Measurements from ENCODE around the gene RPGR.

RPGR gene

DNA sequence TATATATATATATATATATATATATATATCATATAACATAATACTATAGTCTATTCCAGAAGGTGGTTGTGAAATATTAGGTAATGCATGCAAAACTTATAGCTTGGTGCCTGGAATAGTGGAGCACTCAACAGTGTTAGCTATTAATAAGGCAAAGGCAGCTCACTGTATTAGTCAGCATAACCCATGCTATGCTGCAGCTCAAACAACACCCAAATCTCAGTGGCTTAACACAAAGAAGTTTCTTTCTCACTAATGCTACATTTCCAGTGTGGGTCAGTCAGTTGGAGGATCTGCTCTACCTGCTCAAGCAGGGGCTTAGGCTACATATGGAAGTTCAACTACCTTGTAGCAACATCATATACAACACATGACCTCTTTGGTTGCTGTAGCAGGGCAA, 5.2 kb upstream of the RPGR start:
- in situ Hi-C loops (cut with HindIII; ENCODE audit: low sequenced_read_pairs), result no loop called here

DNA sequence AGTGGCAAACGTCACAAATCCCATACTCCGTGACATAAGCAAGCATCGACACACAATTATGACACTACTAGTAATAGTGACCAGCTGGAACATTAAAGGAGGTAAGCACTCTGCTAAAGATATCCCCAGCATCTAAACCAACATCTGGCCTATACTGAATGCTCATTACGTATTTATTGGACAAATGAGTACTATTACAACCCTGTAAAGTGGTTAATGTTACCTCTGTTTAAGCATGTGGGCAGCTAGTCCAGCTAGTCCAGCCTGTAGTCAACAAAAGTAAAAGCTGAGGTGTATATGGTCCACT, 419 bp upstream of the RPGR start:
- in situ Hi-C loops (cut with HindIII; ENCODE audit: low sequenced_read_pairs), result no loop called here

DNA sequence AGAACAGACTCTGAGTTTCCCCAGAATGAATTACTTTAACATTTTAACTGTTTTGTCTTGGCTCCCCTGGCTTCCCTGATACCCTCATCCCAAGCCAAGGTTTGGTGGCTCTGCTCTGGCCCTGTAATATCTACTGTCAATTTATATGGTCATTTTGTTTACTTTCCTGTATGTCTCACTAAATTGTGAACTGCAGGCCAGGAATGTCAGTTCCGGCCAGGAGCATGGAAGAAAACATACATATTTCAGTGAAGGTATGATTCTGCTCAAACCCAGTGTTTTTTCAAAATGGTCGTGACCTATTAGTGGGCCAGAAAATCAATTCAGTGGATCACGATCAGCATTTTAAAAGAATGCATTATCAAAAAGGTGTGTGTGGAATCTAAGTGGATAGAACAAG, 1.2 kb downstream of the RPGR start:
- in situ Hi-C loops (cut with HindIII; ENCODE audit: low sequenced_read_pairs), result no loop called here

DNA sequence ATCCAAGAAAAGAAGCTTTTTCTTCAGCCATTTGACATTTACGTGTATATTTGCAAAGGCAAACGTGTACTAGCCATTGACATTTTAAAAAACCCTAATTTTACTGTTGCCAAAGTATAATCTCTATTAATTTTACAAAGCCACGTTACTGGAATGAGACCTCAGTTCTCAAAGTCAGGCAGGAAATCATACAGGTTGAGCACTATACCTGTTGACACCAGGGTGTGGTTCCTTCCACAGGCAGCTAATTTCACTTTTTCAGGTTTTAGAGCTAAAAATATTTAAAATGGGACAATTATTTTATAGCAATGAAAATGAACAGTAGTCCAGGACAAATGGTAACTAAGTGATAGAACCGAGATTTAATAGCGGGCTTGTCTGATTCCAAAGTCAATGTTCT, 6.5 kb downstream of the RPGR start:
- in situ Hi-C loops (cut with HindIII; ENCODE audit: low sequenced_read_pairs), result no loop called here

- in situ Hi-C loops (cut with HindIII; ENCODE audit: low sequenced_read_pairs), result no loop called here
Measured at GRCh38 chrX:38318606-38319005, 8.7 kb downstream of the RPGR start.

DNA sequence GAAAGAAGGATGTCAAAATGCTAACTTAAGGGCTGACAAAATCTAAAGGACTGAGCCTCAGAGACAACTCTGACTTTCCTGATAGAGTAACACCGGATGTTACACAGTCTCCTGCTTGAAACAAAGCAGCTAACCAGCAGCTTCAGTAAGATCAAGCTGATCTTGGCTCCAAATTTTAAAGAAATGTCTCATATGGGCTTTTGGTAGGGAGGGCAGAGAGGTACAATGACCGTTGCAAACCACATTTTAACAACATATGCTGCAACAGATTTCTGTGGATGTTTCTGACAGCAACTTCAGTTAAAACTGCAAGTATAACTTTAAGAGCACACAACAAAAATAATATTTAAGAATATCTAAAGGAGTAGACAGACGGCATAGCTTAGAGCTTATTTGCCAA, 9.1 kb downstream of the RPGR start:
- in situ Hi-C loops (cut with HindIII; ENCODE audit: low sequenced_read_pairs), result no loop called here

- in situ Hi-C loops (cut with HindIII; ENCODE audit: low sequenced_read_pairs), result no loop called here
Measured at GRCh38 chrX:38315186-38315585, 12.1 kb downstream of the RPGR start.

DNA sequence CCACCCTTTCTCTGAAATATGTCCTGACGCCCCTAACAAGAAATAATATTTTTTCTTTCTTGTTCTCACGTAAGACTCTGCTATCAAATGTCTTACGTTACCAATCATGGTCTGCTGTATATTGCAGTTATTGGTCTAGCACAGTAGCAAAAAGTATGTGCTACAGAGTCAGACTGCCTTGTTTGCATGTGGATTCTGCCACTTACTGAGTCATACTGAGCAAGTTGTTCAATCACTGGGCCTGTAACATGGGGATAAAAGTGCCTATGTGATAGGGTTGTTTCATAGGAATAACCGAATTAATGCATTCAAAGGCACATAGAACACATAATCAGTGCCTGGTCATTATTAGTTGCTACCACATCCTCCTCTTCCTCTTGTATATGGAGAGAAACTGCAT, 14.1 kb downstream of the RPGR start:
- in situ Hi-C loops (cut with HindIII; ENCODE audit: low sequenced_read_pairs), result no loop called here

DNA sequence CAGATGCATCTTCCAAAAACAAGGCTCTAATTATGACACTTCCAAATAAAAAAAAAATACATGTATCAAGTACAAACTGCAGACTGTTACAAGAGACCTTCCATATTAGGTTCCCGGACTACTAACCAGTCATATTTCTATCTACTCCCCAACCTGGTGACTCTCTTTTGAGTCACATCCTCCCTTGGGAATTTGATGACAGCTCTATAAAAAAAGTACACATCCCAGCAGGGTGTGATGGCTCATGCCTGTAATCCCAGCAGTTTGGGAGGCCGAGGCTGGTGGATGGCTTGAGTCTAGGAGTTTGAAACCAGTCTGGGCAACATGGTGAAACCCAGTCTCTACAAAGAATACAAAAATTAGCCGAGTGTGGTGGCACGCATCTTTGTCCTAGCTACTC, 14.9 kb downstream of the RPGR start:
- in situ Hi-C loops (cut with HindIII; ENCODE audit: low sequenced_read_pairs), result no loop called here

DNA sequence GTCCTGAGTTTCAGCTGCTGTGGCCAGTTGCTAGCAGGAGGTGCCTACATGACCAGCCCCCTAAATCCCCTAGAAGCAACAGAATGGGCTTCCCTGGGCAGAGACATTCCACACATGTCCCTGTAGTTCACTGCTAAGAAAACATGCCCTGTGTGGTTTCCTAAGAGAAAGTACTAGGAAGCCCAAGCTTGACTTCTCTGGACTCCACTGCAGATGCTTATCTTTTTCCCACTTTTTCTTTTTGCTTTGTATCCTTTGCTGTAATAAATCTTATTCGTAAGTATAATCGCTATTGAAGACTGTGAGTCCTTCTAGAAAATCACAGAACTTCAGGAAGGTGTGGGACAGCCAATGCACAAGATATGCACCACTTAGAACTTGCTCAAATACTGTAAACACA, 15.6 kb downstream of the RPGR start:
- in situ Hi-C loops (cut with HindIII; ENCODE audit: low sequenced_read_pairs), result no loop called here

- in situ Hi-C loops (cut with HindIII; ENCODE audit: low sequenced_read_pairs), result no loop called here
Measured at GRCh38 chrX:38305971-38306370, 21.3 kb downstream of the RPGR start.

GRCh38 chrX:38304010-38304409, 23.3 kb downstream of the RPGR start:
- in situ Hi-C loops (cut with HindIII; ENCODE audit: low sequenced_read_pairs), result no loop called here

DNA sequence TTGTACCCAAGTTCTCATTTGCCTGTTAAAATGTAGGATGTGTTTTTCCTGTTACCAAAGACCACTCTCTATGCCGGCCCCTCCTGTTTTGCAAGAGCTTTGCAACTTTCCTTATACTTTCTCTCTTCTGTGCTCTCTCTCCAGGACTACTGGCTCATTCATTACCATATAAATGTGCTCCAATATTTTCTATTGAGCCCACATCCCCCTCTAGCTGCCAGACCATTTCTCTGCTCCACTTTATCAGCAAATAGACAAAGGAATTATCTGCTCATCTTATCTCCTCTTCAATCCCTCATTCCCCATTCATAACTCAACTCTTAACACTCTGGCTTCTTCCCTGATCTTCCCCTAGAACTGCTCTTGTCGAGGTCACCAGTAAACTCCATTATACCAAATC, 33.6 kb downstream of the RPGR start:
- in situ Hi-C loops (cut with HindIII; ENCODE audit: low sequenced_read_pairs), result no loop called here

- in situ Hi-C loops (cut with HindIII; ENCODE audit: low sequenced_read_pairs), result no loop called here
Measured at GRCh38 chrX:38287674-38288073, 39.6 kb downstream of the RPGR start.

DNA sequence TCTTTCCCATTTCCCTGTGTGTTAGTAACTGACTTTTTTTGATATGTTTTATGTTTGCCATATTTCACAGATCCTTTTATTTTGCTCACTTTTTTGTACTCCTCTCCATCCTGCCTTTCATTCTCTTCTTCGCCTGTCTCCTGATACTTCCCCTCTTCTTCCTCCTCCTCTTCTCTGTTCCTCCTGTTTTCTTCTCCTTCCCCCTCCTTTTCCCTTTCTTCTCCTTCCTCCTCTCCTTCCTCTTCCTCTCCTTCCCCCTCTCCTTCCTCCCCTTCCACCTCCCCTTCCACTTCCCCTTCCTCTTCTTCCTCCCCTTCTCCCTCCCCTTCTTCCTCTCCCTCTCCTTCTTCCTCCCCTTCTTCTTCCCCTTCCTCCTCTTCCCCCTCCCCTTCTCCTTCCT, 41.7 kb downstream of the RPGR start:
- in situ Hi-C loops (cut with HindIII; ENCODE audit: low sequenced_read_pairs), result no loop called here

DNA sequence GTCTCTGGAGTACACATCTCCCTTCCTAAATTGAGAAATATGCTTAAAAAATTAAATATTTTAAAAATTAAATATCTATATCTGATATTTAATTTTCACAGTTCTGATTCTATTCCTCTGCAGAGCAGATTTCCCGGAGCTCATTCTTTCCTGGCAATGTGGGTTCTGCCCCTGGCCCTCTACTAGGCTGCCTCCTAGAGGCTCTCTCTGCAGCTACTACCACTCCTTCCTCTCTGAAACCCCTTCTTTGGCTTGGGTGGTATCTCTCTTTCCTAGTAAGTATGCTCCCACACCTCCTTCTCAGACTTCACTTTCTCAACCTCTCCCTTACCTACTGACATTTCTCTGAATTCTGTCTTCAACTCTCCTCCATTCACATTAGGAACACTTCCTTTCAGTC, 45.3 kb downstream of the RPGR start:
- in situ Hi-C loops (cut with HindIII; ENCODE audit: low sequenced_read_pairs), result no loop called here

- in situ Hi-C loops (cut with HindIII; ENCODE audit: low sequenced_read_pairs), result no loop called here
Measured at GRCh38 chrX:38279188-38279587, 48.1 kb downstream of the RPGR start.

DNA sequence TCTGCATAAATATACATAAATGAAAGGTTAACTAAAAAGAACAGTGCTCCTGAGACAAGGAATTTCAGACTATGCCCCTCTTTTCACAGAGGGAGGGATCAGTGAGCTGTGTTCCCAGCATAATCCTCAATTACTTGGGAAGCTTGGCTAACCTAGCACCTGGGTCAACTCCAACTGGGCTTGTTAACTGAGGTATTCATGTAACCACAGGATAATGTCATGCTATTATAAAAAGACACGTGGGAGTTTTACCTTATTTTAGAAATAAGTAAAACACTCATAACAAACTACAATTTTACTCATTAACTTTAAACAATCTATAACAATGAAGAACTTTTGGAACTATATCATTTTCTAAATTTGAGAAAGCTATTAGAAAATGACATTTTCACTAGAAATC, 48.6 kb downstream of the RPGR start:
- in situ Hi-C loops (cut with HindIII; ENCODE audit: low sequenced_read_pairs), result no loop called here

GRCh38 chrX:38277802-38278201, 49.5 kb downstream of the RPGR start:
- in situ Hi-C loops (cut with HindIII; ENCODE audit: low sequenced_read_pairs), result no loop called here

GRCh38 chrX:38277136-38277535, 50.2 kb downstream of the RPGR start:
- in situ Hi-C loops (cut with HindIII; ENCODE audit: low sequenced_read_pairs), result no loop called here

DNA sequence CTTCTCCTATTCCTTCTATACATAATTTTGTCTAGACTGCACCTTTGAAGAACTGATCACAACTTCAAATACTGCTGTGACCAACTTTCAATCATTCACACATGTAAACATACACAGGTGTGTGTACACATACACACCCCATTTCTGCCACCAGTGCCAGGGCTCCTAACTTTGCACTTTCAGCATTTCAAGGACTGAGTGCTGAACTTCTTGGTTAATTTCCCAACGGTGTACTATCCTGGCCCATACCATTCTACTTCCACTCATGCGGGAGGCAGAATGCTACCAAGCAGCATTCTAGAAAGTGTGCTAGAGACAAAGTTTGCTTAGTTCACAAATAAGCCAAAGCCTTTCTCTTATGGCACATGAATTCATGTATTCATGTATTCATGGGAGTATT, 51.2 kb downstream of the RPGR start:
- in situ Hi-C loops (cut with HindIII; ENCODE audit: low sequenced_read_pairs), result no loop called here

DNA sequence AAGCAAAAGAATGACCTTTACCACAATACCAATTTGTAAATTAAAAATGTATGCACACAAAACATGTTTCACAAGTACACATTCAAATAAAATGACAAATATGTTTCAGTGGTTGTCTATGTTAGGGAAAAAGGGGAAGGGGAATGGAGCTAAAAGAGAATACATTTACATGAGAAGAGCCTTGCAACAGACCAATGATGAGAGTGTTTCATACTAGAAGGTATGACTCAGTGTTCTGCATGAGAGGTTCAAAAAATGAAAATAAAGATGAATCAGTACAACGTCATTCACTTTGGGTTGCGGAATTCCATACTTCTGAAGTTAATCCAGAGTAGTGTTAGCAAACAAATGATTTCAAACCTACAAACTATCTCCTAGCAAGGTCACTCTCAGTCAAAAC, 51.7 kb downstream of the RPGR start:
- in situ Hi-C loops (cut with HindIII; ENCODE audit: low sequenced_read_pairs), result no loop called here

- in situ Hi-C loops (cut with HindIII; ENCODE audit: low sequenced_read_pairs), result no loop called here
Measured at GRCh38 chrX:38273453-38273852, 53.9 kb downstream of the RPGR start.

- in situ Hi-C loops (cut with HindIII; ENCODE audit: low sequenced_read_pairs), result no loop called here
Measured at GRCh38 chrX:38271154-38271716, 56.1 kb downstream of the RPGR start.
